GM21367 (cell line): Measurements from ENCODE around the gene ELOB.

Source experiments
- ATAC-seq: cut with Tn5 transposase; IDR thresholded peaks from one replicate; pipeline ENCODE4 v1.9.1; 2021; ENCODE audit not compliant: unreplicated experiment

The ELOB gene

GRCh38 chr16:2769675-2770056, 7.4 kb downstream of the ELOB start:
- no peak for ATAC-seq

GRCh38 chr16:2769100-2769529, 8.0 kb downstream of the ELOB start:
- ATAC-seq = no peak

- no peak for ATAC-seq
Observed at GRCh38 chr16:2768403-2769089, 8.5 kb downstream of the ELOB start.

GRCh38 chr16:2767891-2768290, 9.2 kb downstream of the ELOB start:
- no peak for ATAC-seq

DNA sequence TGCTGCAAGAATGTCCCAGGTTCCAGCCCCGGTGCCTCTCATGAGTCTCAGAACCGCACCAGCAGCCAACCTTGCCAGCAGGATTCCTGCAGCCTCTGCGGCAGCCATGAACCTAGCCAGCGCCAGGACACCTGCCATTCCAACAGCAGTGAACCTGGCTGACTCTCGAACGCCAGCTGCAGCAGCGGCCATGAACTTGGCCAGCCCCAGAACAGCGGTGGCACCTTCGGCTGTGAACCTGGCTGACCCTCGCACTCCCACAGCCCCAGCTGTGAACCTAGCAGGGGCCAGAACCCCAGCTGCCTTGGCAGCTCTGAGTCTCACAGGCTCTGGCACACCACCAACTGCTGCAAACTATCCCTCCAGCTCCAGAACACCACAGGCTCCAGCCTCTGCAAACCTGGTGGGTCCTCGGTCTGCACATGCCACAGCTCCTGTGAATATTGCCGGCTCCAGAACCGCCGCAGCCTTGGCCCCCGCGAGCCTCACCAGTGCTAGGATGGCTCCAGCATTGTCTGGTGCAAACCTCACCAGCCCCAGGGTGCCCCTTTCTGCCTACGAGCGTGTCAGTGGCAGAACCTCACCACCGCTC, 9.8 kb downstream of the ELOB start:
- ATAC-seq = no peak

DNA sequence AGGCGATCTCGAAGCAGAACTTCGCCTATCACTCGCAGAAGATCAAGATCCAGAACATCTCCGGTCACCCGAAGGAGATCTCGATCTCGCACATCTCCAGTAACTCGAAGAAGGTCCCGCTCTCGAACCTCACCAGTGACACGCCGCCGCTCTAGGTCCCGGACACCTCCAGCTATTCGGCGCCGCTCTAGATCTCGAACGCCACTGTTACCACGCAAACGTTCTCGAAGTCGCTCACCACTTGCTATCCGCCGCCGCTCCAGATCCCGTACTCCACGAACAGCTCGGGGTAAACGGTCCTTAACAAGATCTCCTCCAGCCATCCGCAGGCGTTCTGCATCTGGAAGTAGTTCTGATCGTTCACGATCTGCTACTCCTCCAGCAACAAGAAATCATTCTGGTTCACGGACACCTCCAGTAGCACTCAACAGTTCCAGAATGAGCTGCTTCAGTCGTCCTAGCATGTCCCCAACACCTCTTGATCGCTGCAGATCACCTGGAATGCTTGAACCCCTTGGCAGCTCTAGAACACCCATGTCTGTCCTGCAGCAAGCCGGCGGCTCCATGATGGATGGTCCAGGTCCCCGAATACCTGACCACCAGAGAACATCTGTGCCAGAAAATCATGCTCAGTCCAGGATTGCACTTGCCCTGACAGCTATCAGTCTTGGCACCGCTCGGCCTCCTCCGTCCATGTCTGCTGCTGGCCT, 10.5 kb downstream of the ELOB start:
- ATAC-seq = no peak

GRCh38 chr16:2765462-2766404, 11.3 kb downstream of the ELOB start:
- no peak for ATAC-seq

DNA sequence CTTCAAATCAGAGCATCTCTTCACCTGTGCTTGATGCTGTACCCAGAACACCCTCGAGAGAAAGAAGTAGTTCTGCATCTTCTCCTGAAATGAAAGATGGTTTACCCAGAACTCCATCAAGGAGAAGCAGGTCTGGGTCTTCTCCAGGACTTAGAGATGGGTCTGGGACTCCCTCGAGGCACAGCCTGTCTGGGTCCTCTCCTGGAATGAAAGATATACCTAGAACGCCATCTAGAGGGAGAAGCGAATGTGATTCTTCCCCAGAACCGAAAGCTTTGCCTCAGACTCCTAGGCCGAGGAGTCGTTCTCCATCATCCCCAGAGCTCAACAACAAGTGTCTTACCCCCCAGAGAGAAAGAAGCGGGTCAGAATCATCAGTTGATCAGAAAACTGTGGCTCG, 12.4 kb downstream of the ELOB start:
- ATAC-seq = no peak

DNA sequence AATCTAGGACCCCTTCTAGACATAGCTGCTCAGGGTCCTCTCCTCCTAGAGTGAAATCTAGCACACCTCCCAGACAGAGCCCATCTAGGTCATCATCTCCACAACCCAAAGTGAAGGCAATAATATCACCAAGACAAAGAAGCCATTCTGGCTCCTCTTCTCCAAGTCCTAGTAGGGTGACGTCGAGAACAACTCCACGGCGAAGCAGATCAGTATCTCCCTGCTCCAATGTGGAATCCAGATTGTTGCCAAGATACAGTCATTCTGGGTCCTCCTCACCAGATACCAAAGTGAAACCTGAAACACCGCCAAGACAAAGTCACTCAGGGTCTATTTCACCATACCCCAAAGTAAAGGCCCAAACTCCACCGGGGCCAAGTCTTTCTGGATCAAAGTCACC, 13.9 kb downstream of the ELOB start:
- ATAC-seq = no peak

GRCh38 chr16:2762711-2763110, 14.4 kb downstream of the ELOB start:
- ATAC-seq = no peak

- no peak for ATAC-seq
Observed at GRCh38 chr16:2761886-2762583, 15.0 kb downstream of the ELOB start.

DNA sequence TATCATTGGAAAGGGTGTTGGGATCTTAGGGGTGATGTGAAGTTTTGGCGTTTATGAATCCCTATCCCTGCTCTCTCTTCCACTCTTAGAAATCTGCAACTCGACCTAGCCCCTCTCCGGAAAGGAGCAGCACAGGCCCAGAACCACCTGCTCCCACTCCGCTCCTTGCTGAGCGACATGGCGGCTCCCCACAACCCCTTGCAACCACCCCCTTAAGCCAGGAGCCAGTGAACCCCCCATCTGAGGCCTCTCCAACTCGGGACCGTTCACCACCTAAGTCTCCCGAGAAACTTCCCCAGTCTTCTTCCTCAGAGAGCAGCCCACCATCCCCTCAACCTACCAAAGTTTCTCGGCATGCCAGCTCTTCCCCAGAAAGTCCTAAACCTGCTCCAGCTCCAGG, 15.6 kb downstream of the ELOB start:
- ATAC-seq = no peak

GRCh38 chr16:2757344-2757743, 19.7 kb downstream of the ELOB start:
- ATAC-seq = no peak

- ATAC-seq = no peak
Observed at GRCh38 chr16:2756288-2757015, 20.6 kb downstream of the ELOB start.

- ATAC-seq = no peak
Observed at GRCh38 chr16:2755158-2755557, 21.9 kb downstream of the ELOB start.

DNA sequence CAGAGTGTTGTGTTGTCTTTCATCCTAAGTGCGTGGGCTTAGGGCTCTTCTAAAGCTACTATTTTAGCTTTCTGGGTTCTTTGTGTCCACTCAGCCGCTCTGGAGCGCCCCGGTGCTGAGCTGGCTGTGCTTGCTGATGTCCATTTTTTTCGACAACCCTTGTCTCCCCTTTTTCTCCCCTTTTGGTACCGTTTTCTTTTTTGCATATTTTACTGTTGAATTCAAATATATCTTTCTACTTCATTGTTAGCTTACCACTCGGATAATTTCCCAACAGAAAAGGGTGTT, 23.4 kb downstream of the ELOB start:
- no peak for ATAC-seq

DNA sequence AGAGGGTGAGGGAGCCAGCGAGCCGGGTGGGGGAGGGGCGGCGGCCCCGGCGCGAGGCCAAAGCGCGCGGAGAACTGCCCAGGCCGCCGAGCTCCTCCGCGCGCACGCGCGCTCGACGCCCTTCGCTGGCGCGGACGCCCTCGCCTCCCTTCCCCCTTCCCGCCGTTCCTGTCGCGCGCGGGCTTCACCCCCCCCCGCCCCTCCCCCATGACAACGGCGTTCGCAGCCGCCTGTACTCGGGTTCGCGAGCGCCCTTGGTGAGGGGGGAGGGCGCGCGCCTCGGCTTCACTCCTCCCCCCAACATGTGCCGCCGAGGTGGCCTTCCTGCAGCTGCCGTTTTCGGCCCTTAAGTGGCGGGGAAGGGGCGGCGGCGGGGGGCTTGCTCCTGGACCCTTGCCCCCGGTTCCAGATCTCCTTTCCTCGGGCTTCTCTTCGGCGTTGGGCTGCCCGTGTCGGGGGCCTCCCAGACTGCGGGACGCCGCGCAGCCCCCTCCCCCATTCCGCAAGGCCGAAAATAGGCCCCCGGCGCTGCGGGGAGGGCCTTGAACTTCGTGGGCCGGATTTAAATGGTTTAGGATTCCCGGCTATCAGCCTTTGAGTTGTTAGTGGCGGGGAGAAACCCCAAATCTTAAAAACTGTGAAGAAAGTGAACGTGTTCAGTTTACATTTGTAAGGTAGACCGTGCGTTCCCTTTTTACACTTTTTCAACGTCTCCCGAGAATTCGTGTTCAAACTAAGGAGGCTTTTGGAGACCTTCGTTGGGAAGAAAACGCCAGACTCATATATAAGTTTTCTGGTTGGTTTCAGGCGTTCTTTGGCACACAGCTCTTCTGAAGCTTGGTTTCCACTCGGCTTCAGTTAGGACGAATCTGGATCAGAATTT, 24.0 kb downstream of the ELOB start:
- peak; percentile 21 for ATAC-seq

DNA sequence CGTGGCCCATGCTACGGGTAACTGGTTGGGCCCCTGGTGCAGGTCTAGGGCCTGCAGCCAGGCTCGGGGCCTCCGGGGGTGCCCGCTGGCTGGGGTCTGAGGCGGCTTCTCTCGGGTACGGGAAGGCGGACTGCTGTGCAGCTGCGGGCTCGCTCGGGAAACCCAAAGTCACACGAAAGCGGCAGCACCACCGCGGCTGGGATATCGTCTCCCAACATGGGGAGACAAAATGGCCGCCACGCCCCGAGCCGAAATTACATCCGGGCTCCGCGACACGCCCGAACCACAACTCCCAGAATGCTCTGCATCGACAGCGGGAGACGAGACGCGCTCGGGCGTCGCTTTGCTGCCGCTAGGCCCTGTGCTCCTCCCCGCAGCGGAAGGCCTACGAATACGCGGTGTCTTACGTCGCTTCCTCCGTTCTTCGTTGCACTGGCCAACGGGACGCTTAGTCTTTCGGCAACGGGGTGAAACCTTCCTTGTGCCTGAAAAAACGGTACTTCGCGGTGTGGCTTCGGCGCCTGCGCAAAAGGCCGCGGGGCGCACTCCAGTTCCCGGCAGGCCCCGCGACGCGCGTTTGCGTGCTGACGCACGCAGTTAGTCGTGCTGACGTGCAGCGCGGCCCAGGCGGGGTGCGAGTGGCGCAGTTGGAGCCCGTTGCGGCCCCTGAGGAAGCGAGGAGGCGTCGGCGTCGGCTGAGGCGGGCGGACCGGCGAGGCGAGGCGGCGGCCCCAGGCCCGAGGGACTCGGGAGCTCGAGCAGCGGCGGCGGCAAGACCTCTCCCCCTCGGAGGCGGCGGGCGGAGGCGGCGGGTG, 24.8 kb downstream of the ELOB start, which contains the start of gene SRRM2:
TSS of gene SRRM2 (plus strand) at position 604 of the 815 bp plus-strand sequence. CDS start 3,727 bp downstream, outside the sequence.
- ATAC-seq = peak; percentile 60
